ENCODE data around the gene DPP6.

The DPP6 gene

GRCh38 chr7:154854836-154855235 is 802.6 kb downstream of the DPP6 start:
- POLR2A ChIA-PET = no interaction called here
- no peak for DNase-seq (ENCODE audit: extremely low spot score)
- TF ChIP-seq CTCF (IDR thresholded peaks at IDR 0.05; ENCODE audit: control extremely low read depth, extremely low read depth, low read depth, missing control alignments) = no peak
- CTCF ChIA-PET = no interaction called here

GRCh38 chr7:154855366-154855765 is 803.2 kb downstream of the DPP6 start:
- TF ChIP-seq CTCF (IDR thresholded peaks at IDR 0.05; ENCODE audit: control extremely low read depth, extremely low read depth, low read depth, missing control alignments) = no peak
- no peak for DNase-seq (ENCODE audit: extremely low spot score)
- POLR2A ChIA-PET = no interaction called here
- CTCF ChIA-PET = no interaction called here

GRCh38 chr7:154856733-154857132 is 804.5 kb downstream of the DPP6 start:
- no peak for DNase-seq (ENCODE audit: extremely low spot score)
- CTCF ChIA-PET = no interaction called here
- POLR2A ChIA-PET = no interaction called here

GRCh38 chr7:154857240-154857639 is 805.0 kb downstream of the DPP6 start:
- ChIA-PET CTCF (no interaction called here), POLR2A (no interaction called here)
- DNase-seq (ENCODE audit: extremely low spot score) = no peak

More at GRCh38 chr7:154856733-154857132, 804.5 kb downstream of the DPP6 start:
- no peak for TF ChIP-seq CTCF (IDR thresholded peaks at IDR 0.05; ENCODE audit: control extremely low read depth, extremely low read depth, low read depth, missing control alignments)

GRCh38 chr7:154857728-154858681 is 805.8 kb downstream of the DPP6 start:
- no peak for TF ChIP-seq CTCF (IDR thresholded peaks at IDR 0.05; ENCODE audit: control extremely low read depth, extremely low read depth, low read depth, missing control alignments)
- ChIA-PET POLR2A (no interaction called here), CTCF (no interaction called here)
- DNase-seq (ENCODE audit: extremely low spot score) = no peak

More at GRCh38 chr7:154857240-154857639, 805.0 kb downstream of the DPP6 start:
- TF ChIP-seq CTCF (IDR thresholded peaks at IDR 0.05; ENCODE audit: control extremely low read depth, extremely low read depth, low read depth, missing control alignments) = no peak

GRCh38 chr7:154858836-154859537 is 806.8 kb downstream of the DPP6 start:
- no peak for DNase-seq (ENCODE audit: extremely low spot score)
- CTCF ChIA-PET = no interaction called here
- POLR2A ChIA-PET = no interaction called here
- no peak for TF ChIP-seq CTCF (IDR thresholded peaks at IDR 0.05; ENCODE audit: control extremely low read depth, extremely low read depth, low read depth, missing control alignments)

Measured in GM10248 (cell line).